ENCODE results near the gene SEC63.
A peak's percentile ranks its signal among the peaks of the same experiment; 100 is the strongest.
"Not testable (repeated sequence)": the region's sequence is repeated elsewhere in the genome, so short reads cannot be mapped to it uniquely, and the experiment has no call there.

Gene SEC63

GRCh38 chr6:107973594-107973993 lies 15.6 kb upstream of the SEC63 start:
- DNase-seq (ENCODE audit: low spot score) = no peak

DNA sequence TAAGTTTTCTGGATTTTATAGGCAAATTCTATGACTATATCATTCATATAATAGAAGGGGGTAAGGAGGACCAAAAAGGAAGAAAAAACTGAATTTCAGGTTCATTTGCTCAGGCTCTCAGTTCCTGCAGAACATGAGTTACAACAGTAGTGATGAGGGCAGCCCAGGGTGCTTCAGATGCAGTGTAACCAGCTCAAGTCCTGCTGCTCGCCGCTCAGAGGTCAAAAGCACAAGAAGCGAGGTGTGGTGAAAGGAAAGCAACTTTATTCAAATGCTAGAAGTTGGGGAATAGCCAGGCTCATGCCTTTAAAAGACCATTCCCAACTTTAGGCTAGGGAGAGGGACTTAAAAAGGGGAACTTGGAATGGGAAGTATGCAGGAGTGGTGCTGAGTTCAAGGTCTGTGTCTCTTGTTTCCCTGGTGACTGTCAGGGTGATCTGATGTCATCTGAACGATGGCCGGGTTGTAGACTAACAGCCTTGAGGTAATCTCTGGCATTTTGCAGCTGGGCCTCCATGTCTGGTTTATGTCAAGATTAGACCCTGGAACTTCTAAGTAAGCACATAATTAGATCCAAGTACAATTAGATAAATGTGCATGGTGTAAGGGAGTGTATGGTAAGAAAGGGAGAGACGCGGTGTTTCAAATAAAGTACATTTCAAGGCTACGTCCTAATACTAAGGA lies 14.5 kb upstream of the SEC63 start:
- DNase-seq (ENCODE audit: low spot score) = no peak

DNA sequence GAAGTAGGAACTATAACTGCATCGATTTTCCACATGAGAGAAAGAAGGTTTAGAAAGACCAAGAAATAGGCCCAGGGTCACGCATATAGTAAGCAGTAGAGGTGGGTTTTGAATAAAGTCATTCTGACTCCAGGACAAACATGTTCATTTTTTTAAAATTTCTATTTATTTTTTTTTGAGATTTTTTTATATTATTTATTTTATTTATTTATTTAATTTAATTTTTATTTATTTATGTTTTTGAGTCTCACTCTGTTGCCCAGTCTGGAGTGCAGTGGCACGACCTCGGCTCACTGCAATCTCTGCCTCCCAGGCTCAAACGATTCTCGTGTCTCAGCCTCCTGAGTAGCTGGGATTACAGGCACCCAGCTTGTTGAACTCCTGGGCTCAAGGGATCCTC lies 13.2 kb upstream of the SEC63 start:
- no peak for DNase-seq (ENCODE audit: low spot score)

DNA sequence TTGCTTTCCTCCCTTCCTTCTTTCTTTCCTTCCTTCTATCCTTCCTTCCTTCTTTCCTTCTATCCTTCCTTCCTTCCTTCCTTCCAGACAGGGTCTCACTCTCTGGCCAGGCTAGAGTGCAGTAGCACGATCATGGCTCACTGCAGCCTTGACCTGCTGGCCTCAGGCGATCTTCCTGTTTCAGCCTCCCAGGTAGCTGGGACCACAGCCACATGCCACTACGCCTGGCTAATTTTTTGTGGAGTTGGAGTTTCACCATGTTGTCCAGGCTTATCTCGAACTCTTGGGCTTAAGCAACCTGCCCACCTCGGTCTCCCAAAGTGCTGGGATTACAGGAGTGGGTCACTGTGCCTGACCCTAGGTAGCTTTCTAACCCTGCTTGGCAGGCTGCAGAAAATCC lies 12.2 kb upstream of the SEC63 start:
- DNase-seq (ENCODE audit: low spot score) = no peak

DNA sequence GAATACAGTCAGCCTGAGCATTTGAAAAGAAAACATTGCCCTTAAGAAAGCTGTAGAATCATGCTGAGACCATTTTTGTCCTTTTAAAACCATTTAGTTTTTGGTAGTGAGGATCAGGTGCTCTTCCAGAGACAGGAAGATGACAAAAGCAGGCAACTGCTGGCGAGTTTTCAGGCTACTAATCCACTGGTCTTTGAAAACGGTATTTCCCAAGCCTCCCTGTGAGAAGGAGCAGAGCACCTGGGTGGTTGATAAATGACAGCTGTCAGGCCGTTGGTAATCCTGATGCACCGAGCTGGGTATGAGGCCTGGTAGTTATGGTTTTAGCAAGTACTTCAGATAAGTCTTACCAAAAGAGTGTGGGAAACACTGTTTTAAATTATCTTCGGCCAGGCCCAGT lies 10.1 kb upstream of the SEC63 start:
- no peak for DNase-seq (ENCODE audit: low spot score)

DNA sequence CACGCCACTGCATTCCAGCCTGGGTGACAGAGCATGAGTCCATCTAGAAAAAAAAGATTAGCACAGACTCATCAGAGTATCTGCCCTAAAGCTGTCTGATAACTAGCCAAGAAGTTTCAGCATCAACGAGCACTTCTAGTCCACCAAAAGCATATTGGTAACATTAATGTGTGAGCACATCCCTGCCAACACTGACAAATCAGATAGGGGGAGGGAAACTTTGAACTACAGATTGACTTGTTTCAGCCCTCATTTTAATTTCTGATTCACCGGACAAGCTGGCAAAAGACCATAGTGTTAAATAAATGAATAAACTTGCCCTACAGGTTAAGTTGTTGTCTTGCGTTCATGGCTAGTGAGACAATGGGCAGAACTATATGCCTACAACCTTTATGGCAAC lies 7.7 kb upstream of the SEC63 start:
- no peak for DNase-seq (ENCODE audit: low spot score)

DNA sequence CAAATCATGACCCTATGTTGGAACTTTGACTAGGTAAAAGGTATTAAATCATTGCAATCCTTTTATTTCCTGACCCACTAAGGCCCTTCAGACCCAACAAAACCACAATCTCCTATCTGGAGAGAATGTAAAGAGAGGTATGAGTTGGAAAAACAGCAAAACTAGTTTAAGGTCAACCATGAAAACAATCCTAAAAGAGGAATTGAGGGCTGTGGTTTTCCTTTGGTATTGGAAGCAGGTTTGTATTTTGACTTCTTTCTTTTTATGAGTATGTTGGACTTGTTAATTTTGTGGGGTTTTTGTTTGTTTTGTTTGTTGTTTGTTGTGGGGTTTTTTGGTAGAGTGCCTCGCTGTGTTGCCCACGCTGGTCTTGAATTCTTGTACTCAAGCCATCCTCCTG lies 4.7 kb upstream of the SEC63 start:
- DNase-seq (ENCODE audit: low spot score) = no peak

- no peak for DNase-seq (ENCODE audit: low spot score)
Measured at GRCh38 chr6:107959392-107959791, 1.4 kb upstream of the SEC63 start.

- DNase-seq (ENCODE audit: low spot score) = not testable (repeated sequence)
Measured at GRCh38 chr6:107958689-107959362, 818 bp upstream of the SEC63 start.

GRCh38 chr6:107957308-107957908 lies 600 bp downstream of the SEC63 start:
- DNase-seq (ENCODE audit: low spot score) = peak; percentile 53

DNA sequence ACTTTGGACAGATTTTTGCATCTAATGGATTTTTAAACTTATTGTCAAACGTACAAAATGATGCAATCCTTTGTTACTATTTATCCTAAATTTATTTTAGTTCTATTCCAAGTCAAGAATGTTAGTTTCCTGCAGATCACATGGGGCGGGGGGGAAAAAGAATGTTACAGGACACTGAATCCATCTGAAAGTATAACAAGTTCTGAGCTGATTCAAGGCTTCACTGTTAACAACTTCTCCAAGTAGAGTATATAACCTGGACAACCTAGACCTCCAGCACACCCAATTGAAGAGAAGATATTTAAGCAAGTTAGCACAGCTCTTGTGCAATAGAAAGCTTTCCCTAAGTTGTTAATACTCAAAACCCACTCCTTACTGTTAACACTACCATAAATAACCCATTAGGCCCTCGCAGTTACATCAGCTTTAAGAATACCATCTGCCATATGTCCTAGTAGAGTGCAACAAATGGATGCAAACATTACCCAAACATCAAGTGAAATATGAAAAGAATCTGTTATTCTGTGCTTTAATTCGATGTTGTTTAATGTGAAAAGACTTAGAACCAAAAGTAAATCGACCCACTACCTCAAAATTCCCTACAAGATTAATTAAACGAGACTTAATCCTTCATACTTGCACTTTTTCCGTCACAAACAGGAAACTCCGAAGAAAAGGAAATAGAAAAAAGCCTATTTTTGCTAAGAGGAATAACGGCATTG lies 1.3 kb downstream of the SEC63 start:
- no peak for DNase-seq (ENCODE audit: low spot score)

- no peak for DNase-seq (ENCODE audit: low spot score)
Measured at GRCh38 chr6:107956181-107956580, 1.8 kb downstream of the SEC63 start.

DNA sequence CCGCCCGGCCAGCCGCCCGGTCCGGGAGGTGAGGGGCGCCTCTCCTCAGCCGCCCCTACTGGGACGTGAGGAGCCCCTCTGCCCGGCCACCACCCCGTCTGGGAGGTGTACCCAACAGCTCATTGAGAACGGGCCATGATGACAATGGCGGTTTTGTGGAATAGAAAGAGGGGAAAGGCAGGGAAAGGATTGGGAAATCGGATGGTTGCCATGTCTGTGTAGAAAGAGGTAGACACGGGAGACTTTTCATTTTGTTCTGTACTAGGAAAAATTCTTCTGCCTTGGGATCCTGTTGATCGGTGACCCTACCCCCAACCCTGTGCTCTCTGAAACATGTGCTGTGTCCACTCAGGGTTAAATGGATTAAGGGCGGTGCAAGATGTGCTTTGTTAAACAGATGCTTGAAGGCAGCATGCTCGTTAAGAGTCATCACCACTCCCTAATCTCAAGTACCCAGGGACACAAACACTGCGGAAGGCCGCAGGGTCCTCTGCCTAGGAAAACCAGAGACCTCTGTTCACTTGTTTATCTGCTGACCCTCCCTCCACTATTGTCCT lies 4.1 kb downstream of the SEC63 start:
- not testable (repeated sequence) for DNase-seq (ENCODE audit: low spot score)

- DNase-seq (ENCODE audit: low spot score) = no peak
Measured at GRCh38 chr6:107943626-107944439, 14.2 kb downstream of the SEC63 start.

DNA sequence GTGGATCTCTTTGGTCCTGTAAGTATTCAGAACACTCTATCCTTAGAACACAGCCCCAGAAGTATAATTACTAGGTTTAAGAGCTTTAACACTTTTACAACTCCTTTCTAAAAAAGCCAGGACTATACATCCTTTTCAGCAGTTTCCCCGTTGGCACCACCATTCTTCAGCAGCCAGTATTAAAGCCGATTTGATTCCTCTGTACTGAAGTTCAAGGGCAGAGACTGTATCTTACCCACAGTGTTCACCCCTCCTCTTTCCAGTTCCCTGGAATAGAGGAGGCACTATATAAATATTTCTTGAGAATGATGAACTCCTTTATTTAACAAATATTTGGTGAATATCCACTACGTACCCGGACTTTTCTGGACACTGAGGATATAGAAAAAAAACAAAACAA lies 15.9 kb downstream of the SEC63 start:
- DNase-seq (ENCODE audit: low spot score) = no peak

DNA sequence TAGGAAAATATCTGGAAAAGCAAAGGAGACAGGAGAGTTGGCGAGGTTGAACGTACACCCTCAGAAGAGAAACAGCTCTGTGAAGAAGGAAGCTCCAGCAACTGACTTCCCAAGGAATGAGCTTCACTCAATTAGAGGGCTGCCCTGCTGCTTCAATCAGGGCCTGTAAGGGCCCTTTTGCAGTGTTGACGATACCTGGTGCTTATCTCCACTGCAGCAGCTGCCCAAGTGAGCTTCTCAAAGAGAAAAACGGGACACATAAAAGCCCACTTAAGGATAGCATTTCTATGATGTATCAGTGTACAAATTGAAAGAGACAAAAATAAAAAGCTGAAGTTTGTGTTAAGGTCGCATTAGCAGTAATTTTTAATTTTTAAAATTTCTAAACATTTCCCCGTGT lies 16.4 kb downstream of the SEC63 start:
- no peak for DNase-seq (ENCODE audit: low spot score)

- no peak for DNase-seq (ENCODE audit: low spot score)
Measured at GRCh38 chr6:107941199-107941598, 16.8 kb downstream of the SEC63 start.

GRCh38 chr6:107936910-107937292 lies 21.1 kb downstream of the SEC63 start:
- DNase-seq (ENCODE audit: low spot score) = not testable (repeated sequence)

- no peak for DNase-seq (ENCODE audit: low spot score)
Measured at GRCh38 chr6:107936162-107936909, 21.7 kb downstream of the SEC63 start.

DNA sequence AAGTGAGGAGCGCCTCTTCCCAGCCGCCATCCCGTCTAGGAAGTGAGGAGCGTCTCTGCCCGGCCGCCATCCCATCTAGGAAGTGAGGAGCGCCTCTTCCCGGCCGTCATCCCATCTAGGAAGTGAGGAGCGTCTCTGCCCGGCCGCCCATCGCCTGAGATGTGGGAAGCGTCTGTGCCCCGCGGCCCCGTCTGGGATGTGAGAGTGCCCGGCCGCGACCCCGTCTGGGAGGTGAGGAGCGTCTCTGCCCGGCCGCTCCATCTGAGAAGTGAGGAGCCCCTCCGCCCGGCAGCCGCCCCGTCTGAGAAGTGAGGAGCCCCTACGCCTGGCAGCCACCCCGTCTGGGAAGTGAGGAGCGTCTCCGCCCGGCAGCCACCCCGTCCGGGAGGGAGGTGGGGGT lies 23.8 kb downstream of the SEC63 start:
- not testable (repeated sequence) for DNase-seq (ENCODE audit: low spot score)

GRCh38 chr6:107932580-107932979 lies 25.4 kb downstream of the SEC63 start:
- no peak for DNase-seq (ENCODE audit: low spot score)

Data from CD4-positive, alpha-beta T cell treated with Interleukin-6 at 100 ng/mL for 8 hours (primary cell).